HepG2 (cell line): ENCODE results near the gene ZFAND3.

Source experiments
- BCLAF1 ChIP-seq: fragments of 450-650 bp; IDR thresholded peaks from 2 replicates; pipeline ENCODE4 v1.6.1; 2017; ENCODE audit warnings: mild to moderate bottlenecking
- CHCHD3 ChIP-seq: sonication (generic); formaldehyde crosslinking; IDR thresholded peaks from 2 replicates; pipeline ENCODE4 v1.8.0; 2022; ENCODE audit warnings: mild to moderate bottlenecking, missing genetic modification reagents, moderate library complexity
- CTCF ChIP-seq: sonication (generic); formaldehyde crosslinking; IDR thresholded peaks from 2 replicates; pipeline ENCODE4 v1.5.0; 2020; ENCODE audit warnings: mild to moderate bottlenecking, missing genetic modification reagents, moderate library complexity
- MED13 ChIP-seq: sonication (generic); formaldehyde crosslinking; IDR thresholded peaks from 2 replicates; pipeline ENCODE4 v1.5.0; 2020; ENCODE audit warnings: missing genetic modification reagents
- POLR2G ChIP-seq: fragments of 200-400 bp; formaldehyde crosslinking; IDR thresholded peaks from 2 replicates; pipeline ENCODE4 v1.6.1; 2018; ENCODE audit warnings: mild to moderate bottlenecking, low read depth, low read length, moderate library complexity
- RBM39 ChIP-seq: fragments of 200-400 bp; formaldehyde crosslinking; IDR thresholded peaks from one replicate; pipeline ENCODE4 v1.6.1; 2018; ENCODE audit warnings: antibody characterized with exemption, mild to moderate bottlenecking, low read depth, low read length; ENCODE audit not compliant: poor library complexity, severe bottlenecking
- SMAD3 ChIP-seq: sonication (generic); formaldehyde crosslinking; IDR thresholded peaks from 2 replicates; pipeline ENCODE4 v1.4.0; 2020; ENCODE audit warnings: missing genetic modification reagents
- SMARCC2 ChIP-seq: fragments of 450-650 bp; IDR thresholded peaks from 2 replicates; pipeline ENCODE4 v1.6.1; 2017; ENCODE audit warnings: antibody characterized with exemption, mild to moderate bottlenecking
- ZBTB26 ChIP-seq: IDR thresholded peaks from 2 replicates; pipeline ENCODE4 v1.6.1; 2016; ENCODE audit warnings: missing compliant biosample characterization, missing genetic modification reagents, borderline replicate concordance
- ZNF775 ChIP-seq: sonication (generic); formaldehyde crosslinking; IDR thresholded peaks from 2 replicates; pipeline ENCODE4 v1.4.0; 2020; ENCODE audit warnings: missing genetic modification reagents, mild to moderate bottlenecking, moderate library complexity, borderline replicate concordance
- ZSCAN20 ChIP-seq: sonication (generic); formaldehyde crosslinking; IDR thresholded peaks from 2 replicates; pipeline ENCODE4 v1.4.0; 2020; ENCODE audit warnings: missing genetic modification reagents, mild to moderate bottlenecking, borderline replicate concordance

- no peak for TF ChIP-seq SMAD3 (CRISPR knock-in tag)
- no peak for TF ChIP-seq SMARCC2
- TF ChIP-seq MED13 (CRISPR knock-in tag), result no peak
- no peak for TF ChIP-seq CHCHD3 (CRISPR knock-in tag)
- TF ChIP-seq CTCF (CRISPR knock-in tag), result no peak
- TF ChIP-seq POLR2G, result no peak
- no peak for TF ChIP-seq RBM39
- no peak for TF ChIP-seq BCLAF1
- no peak for TF ChIP-seq ZSCAN20 (CRISPR knock-in tag)
- TF ChIP-seq ZBTB26 (CRISPR knock-in tag), result no peak
- TF ChIP-seq ZNF775, result no peak
Observed at GRCh38 chr6:37972994-37973757, 153.6 kb downstream of the ZFAND3 start.
